Measurements from ENCODE around the gene HJURP. TPM values are rescaled to one million over a fixed set of nuclear protein-coding genes. Genes with fewer than 3 reads are reported as not detected.
A peak's percentile ranks its signal among the peaks of the same experiment; 100 is the strongest.

Gene HJURP
- total RNA-seq, 3 donors from 2014 or later (not counting 1 experiment from before 2014, with no cell fraction given) = 0.87 to 3.2 (median 1.5) TPM

DNA sequence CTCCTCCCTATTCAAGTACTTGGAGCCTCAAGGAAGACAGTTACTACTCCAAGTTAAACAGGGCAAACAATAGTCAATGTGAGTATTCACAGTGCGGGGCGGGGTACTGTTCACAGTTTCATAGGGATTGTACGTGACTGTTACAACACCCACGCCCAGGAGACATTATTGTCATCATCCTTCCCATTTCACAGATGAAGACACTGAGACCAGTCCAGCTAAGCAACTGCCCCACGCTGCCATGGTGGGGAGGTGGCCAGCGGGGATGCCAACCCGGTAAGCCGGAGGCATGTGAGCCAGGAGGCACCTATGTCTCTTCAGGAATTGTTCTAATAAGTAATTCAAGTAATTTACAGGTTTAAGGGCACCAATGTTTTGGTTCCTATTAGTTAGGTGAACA is 982 bp downstream of the HJURP start:
- no peak for DNase-seq
- Mint-ChIP-seq H3K27ac (no peak overlapping the region), H3K4me1 (peaks cover 20 to 26% of the 10 kb centered on the region in 2 donors), H3K36me3 (no peaks in the 10 kb centered on the region), H3K27me3 (ENCODE audit: low read depth in 2 of 2) (no peaks in the 10 kb centered on the region), H3K4me3 (peak overlapping the region; percentile 93), H3K9me3 (no peaks in the 10 kb centered on the region)
- WGBS (ENCODE audit: insufficient coverage) = 59% methylated on average over 8 of the region's 8 CpGs
- ATAC-seq = no peak
- Histone ChIP-seq H3K9me3 (ENCODE audit: control insufficient read depth, insufficient read depth, low read length) (no peaks in the 10 kb centered on the region), H3K27me3 (ENCODE audit: control insufficient read depth, insufficient read depth, low read length) (no peaks in the 10 kb centered on the region), H3K27ac (ENCODE audit: low read length) (no peak overlapping the region), H3K36me3 (ENCODE audit: control insufficient read depth, insufficient read depth, low read length) (no peaks in the 10 kb centered on the region), H3K4me1 (ENCODE audit: control insufficient read depth, insufficient read depth, low read length) (peaks cover 19% of the 10 kb centered on the region), H3K4me3 (ENCODE audit: low read length) (no peak overlapping the region)
- intact Hi-C loops (cut with micrococcal nuclease) = no loop called here
- no peak for TF ChIP-seq CTCF (IDR thresholded peaks at IDR 0.05)

DNA sequence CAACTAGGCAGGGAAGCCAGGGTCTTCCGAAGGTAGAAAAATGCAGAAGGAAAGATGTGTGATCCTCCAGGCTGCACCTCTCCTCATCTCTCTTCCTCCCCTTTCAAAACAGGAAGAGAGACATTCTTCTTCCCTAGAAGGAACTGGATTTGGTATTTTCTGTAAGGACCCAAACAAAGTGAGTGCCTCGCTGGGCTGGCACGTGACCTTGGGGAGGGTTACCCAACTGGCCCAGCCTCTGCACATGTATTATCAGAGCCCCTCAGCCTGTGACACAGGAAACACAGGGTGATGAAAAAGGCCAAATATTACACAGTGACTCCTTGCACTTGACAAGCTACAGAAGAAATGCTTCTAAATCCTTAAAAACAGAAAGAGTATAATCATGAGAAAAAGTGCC is 2.3 kb downstream of the HJURP start:
- intact Hi-C loops (cut with micrococcal nuclease) = no loop called here
- Histone ChIP-seq H3K9me3 (ENCODE audit: control insufficient read depth, insufficient read depth, low read length) (no peaks in the 10 kb centered on the region), H3K27ac (ENCODE audit: low read length) (no peak overlapping the region), H3K4me1 (ENCODE audit: control insufficient read depth, insufficient read depth, low read length) (peaks cover 19% of the 10 kb centered on the region), H3K27me3 (ENCODE audit: control insufficient read depth, insufficient read depth, low read length) (no peaks in the 10 kb centered on the region), H3K36me3 (ENCODE audit: control insufficient read depth, insufficient read depth, low read length) (no peaks in the 10 kb centered on the region), H3K4me3 (ENCODE audit: low read length) (no peak overlapping the region)
- TF ChIP-seq CTCF (IDR thresholded peaks at IDR 0.05) = no peak
- Mint-ChIP-seq H3K27ac (no peak overlapping the region), H3K4me1 (peaks cover 20 to 23% of the 10 kb centered on the region in 2 donors), H3K27me3 (ENCODE audit: low read depth in 2 of 2) (no peaks in the 10 kb centered on the region), H3K36me3 (no peaks in the 10 kb centered on the region), H3K4me3 (no peak overlapping the region), H3K9me3 (no peaks in the 10 kb centered on the region)
- no peak for DNase-seq
- 69% methylated on average over 3 of the region's 3 CpGs for WGBS (ENCODE audit: insufficient coverage)
- no peak for ATAC-seq

- H3K27ac Mint-ChIP-seq = no peak overlapping the region
- Histone ChIP-seq H3K36me3 (ENCODE audit: control insufficient read depth, insufficient read depth, low read length) (no peaks in the 10 kb centered on the region), H3K4me1 (ENCODE audit: control insufficient read depth, insufficient read depth, low read length) (peaks cover 19% of the 10 kb centered on the region), H3K27me3 (ENCODE audit: control insufficient read depth, insufficient read depth, low read length) (no peaks in the 10 kb centered on the region), H3K27ac (ENCODE audit: low read length) (no peak overlapping the region), H3K9me3 (ENCODE audit: control insufficient read depth, insufficient read depth, low read length) (no peaks in the 10 kb centered on the region), H3K4me3 (ENCODE audit: low read length) (no peak overlapping the region)
- DNase-seq = no peak
- intact Hi-C loops (cut with micrococcal nuclease) = no loop called here
- no peak overlapping the region for H3K4me3 Mint-ChIP-seq
- 90% methylated on average over 2 of the region's 6 CpGs for WGBS (ENCODE audit: insufficient coverage)
- ATAC-seq = no peak
- no peak for TF ChIP-seq CTCF (IDR thresholded peaks at IDR 0.05)
- H3K27me3 Mint-ChIP-seq (ENCODE audit: low read depth in 2 of 2) = no peaks in the 10 kb centered on the region
- no peaks in the 10 kb centered on the region for H3K36me3 Mint-ChIP-seq
- no peaks in the 10 kb centered on the region for H3K9me3 Mint-ChIP-seq
- peaks cover 20 to 23% of the 10 kb centered on the region in 2 donors for H3K4me1 Mint-ChIP-seq
Observed at GRCh38 chr2:233851169-233851568, 3.2 kb downstream of the HJURP start.

DNA sequence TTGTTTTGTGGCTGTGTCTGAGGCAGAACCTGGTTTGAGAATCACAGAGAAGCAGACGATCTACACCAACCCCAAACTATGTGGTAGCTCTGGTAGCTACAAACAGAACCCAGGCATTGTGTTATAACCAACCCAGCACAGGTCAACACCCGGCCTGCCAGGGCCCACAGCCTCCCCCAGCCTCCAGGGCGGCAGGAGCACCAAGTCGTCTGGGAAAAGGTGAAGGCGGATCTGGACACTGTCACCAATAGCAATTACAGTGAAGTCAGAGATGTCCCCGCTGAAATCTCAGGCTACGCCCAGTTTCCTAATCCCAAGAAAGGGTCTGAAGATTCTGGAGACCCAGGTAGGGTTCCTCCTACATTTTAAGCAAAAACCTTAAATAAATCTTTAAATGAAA is 3.6 kb downstream of the HJURP start:
- no peaks in the 10 kb centered on the region for H3K36me3 ChIP-seq (ENCODE audit: control insufficient read depth, insufficient read depth, low read length)
- Mint-ChIP-seq H3K4me1 (peaks cover 20 to 23% of the 10 kb centered on the region in 2 donors), H3K36me3 (no peaks in the 10 kb centered on the region), H3K27ac (no peak overlapping the region), H3K4me3 (no peak overlapping the region), H3K27me3 (ENCODE audit: low read depth in 2 of 2) (no peaks in the 10 kb centered on the region), H3K9me3 (no peaks in the 10 kb centered on the region)
- H3K27ac ChIP-seq (ENCODE audit: low read length) = no peak overlapping the region
- no peak for DNase-seq
- no peak for ATAC-seq
- intact Hi-C loops (cut with micrococcal nuclease) = no loop called here
- no peak overlapping the region for H3K4me3 ChIP-seq (ENCODE audit: low read length)
- WGBS (ENCODE audit: insufficient coverage) = 97% methylated on average over 7 of the region's 7 CpGs
- TF ChIP-seq CTCF (IDR thresholded peaks at IDR 0.05) = no peak
- no peaks in the 10 kb centered on the region for H3K9me3 ChIP-seq (ENCODE audit: control insufficient read depth, insufficient read depth, low read length)
- H3K27me3 ChIP-seq (ENCODE audit: control insufficient read depth, insufficient read depth, low read length) = no peaks in the 10 kb centered on the region
- peaks cover 19% of the 10 kb centered on the region for H3K4me1 ChIP-seq (ENCODE audit: control insufficient read depth, insufficient read depth, low read length)

Measured in natural killer cell (primary cell).